GM12891 (cell line): Measurements from ENCODE around the gene DGCR2.

Experiments
- POLR2A ChIP-seq: IDR thresholded peaks from 2 replicates; pipeline ENCODE4 v1.6.1; 2011; ENCODE audit warnings: low read depth, low read length, control low read depth
- POLR2AphosphoS5 ChIP-seq: IDR thresholded peaks from 2 replicates; pipeline ENCODE4 v1.6.1; 2011; ENCODE audit warnings: low read depth, low read length, control low read depth
- POU2F2 ChIP-seq: IDR thresholded peaks from 2 replicates; pipeline ENCODE4 v1.6.1; 2011; ENCODE audit warnings: low read depth, mild to moderate bottlenecking, control low read depth, low read length, moderate library complexity
- SPI1 ChIP-seq: IDR thresholded peaks from 2 replicates; pipeline ENCODE4 v1.6.1; 2011; ENCODE audit warnings: low read depth, low read length, control low read depth
- TAF1 ChIP-seq: IDR thresholded peaks from 2 replicates; pipeline ENCODE4 v1.6.1; 2011; ENCODE audit warnings: low read depth, low read length, control low read depth

- no peak for TF ChIP-seq POLR2A
- no peak for TF ChIP-seq POLR2AphosphoS5
- TF ChIP-seq TAF1 = no peak
- no peak for TF ChIP-seq POU2F2
- TF ChIP-seq SPI1 = no peak
Measured at GRCh38 chr22:19105867-19106802, 16.1 kb downstream of the DGCR2 start.
